ENCODE results near the gene PIEZO1. TPM values are rescaled to one million over a fixed set of nuclear protein-coding genes. Genes with fewer than 3 reads are reported as not detected.

PIEZO1 gene
- total RNA-seq, 6 donors from 2014 or later: 107 to 535 (median 239) TPM

DNA sequence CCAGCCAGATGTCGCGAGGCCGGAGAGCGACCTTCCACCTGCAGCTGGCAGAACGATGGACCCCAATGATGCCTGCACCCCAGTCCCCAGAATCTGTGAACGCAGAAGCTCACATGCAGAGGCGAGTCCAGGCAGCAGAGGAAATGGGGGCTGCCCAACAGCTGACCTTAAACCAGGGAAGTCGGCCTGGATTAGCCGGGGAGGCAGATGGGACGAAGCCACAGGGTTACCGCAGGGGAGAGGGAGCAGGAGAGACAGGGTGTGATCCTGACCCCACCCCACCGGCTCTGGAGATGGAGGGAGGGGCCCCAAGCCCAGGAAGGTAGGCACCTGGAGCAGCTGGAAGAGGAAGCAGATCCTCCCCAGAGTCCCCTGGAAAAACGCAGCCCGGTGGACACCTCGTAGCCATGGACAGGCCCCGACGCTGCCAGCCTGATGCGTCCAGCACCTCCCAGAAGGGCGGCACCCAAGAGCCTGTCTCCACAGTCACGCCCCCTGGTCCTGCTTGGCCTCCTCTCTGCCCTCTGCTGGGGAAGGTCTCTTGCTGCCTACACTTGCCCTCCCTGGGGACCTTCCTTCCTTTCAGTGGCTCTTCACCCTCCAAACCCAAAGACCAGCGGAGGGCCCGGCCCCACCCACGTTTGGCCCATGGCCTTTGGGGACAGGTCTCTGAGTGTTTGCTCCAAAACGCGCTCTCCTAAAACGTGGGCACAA lies 37.3 kb downstream of the PIEZO1 start:
- Histone ChIP-seq H3K27ac (no peak overlapping the region), H3K27me3 (no peaks in the 10 kb centered on the region), H3K4me3 (no peak overlapping the region), H3K36me3 (peaks cover 0 to 31% (median 7%) of the 10 kb centered on the region in 4 donors), H3K4me1 (peaks cover 26 to 34% (median 33%) of the 10 kb centered on the region in 4 donors), H3K9me3 (no peaks in the 10 kb centered on the region)
- TF ChIP-seq POLR2A (IDR thresholded peaks at IDR 0.05): no peak
- no peak for TF ChIP-seq EP300 (IDR thresholded peaks at IDR 0.05)
- TF ChIP-seq POLR2AphosphoS5 (IDR thresholded peaks at IDR 0.05): no peak
- TF ChIP-seq, protein P1, sequence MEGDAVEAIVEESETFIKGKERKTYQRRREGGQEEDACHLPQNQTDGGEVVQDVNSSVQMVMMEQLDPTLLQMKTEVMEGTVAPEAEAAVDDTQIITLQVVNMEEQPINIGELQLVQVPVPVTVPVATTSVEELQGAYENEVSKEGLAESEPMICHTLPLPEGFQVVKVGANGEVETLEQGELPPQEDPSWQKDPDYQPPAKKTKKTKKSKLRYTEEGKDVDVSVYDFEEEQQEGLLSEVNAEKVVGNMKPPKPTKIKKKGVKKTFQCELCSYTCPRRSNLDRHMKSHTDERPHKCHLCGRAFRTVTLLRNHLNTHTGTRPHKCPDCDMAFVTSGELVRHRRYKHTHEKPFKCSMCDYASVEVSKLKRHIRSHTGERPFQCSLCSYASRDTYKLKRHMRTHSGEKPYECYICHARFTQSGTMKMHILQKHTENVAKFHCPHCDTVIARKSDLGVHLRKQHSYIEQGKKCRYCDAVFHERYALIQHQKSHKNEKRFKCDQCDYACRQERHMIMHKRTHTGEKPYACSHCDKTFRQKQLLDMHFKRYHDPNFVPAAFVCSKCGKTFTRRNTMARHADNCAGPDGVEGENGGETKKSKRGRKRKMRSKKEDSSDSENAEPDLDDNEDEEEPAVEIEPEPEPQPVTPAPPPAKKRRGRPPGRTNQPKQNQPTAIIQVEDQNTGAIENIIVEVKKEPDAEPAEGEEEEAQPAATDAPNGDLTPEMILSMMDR (IDR thresholded peaks at IDR 0.05): peak in 1 of 6 experiments; percentile 19
- DNase-seq: peak in 1 of 2 donors; percentile 74
- 84 to 92% methylated on average over 19 to 26 of the region's 26 CpGs for WGBS, 2 donors
- ATAC-seq (ENCODE audit: low FRiP score in 2 of 2): no peak

DNA sequence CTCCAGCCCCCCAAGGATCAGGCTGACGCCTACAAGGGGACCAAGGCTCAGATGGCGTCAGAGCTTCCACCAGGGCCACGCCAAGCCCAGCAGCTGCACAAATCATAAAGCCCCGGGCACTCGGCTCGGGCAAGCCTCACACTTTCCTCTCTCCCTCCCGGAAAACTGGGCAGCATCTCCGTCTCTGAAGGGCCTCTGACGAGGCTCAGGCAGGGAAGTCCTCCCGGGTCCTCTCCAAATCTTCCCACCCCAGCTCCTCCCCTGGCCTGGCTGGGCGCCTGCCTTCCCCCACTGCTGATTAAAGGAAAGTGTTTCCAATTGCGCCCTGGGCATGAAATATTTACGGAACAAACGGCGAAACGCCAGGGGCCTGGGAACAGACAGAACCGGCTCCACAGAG lies 38.5 kb downstream of the PIEZO1 start:
- DNase-seq (peak in 1 of 2 donors; percentile 75), ATAC-seq (ENCODE audit: low FRiP score in 2 of 2) (peak in 1 of 2 donors; percentile 5)
- H3K9me3 ChIP-seq: no peaks in the 10 kb centered on the region
- peak overlapping the region in 2 of 4 donors; percentile 42 to 48 for H3K27ac ChIP-seq
- 52 to 61% methylated on average over 17 of the region's 17 CpGs for WGBS, 2 donors
- H3K36me3 ChIP-seq: peaks cover 0 to 35% (median 12%) of the 10 kb centered on the region in 4 donors
- no peak overlapping the region for H3K4me3 ChIP-seq
- TF ChIP-seq EP300 (IDR thresholded peaks at IDR 0.05): no peak
- TF ChIP-seq POLR2A (IDR thresholded peaks at IDR 0.05): no peak
- TF ChIP-seq, protein P1 (IDR thresholded peaks at IDR 0.05): no peak
- TF ChIP-seq POLR2AphosphoS5 (IDR thresholded peaks at IDR 0.05): no peak
- H3K27me3 ChIP-seq: no peaks in the 10 kb centered on the region
- H3K4me1 ChIP-seq: peaks cover 26 to 34% (median 33%) of the 10 kb centered on the region in 4 donors

DNA sequence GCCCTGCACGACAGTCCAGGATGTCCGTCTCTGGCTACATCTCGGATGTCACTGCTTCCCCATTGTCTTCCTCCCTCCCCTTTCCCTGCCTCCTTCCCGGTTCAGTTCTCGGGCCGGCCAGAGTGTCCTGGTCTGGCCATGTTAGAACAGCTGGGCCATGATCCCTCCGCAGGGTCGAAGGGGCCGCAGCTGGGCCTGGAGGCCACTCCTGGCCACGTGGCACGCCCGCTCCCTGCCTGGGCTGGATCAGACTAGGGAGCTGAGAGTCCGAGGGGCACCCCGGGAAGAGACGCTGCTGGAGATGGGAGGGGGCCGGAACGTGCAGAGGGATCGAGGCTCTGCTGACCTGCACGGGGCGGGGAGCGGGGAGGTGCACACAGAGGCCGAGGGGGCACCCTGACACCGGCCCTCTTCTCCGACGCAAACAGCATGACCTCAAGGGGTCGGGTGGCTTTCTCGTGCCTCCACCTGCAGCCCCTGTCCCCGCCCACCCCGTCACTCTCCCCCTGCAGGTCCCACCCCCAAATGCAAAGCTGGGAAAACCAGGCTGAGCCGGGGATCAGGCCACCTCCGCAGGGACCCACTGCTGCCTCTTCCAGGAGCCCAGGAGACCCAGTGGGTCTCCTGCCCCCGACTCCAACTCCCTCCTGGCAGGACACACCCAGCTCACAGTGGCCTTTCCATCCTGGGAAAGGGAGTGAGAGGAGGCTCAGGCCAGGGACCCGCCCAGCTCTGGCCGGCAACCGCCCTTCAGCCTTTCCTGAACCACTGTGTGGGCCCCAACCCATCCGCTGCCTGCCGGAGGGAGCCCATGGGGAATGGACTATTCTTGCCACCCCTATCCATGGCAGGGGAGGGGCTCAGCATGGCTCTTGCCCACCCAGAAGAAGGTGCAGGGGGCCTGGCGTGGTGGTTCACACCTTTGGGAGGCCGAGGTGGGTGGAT lies 40.2 kb downstream of the PIEZO1 start:
- Histone ChIP-seq H3K36me3 (peaks cover 0 to 44% (median 27%) of the 10 kb centered on the region in 4 donors), H3K27ac (peak overlapping the region in 2 of 4 donors; percentile 43 to 65), H3K4me3 (no peak overlapping the region), H3K9me3 (no peaks in the 10 kb centered on the region), H3K4me1 (peaks cover 26 to 34% (median 33%) of the 10 kb centered on the region in 4 donors), H3K27me3 (no peaks in the 10 kb centered on the region)
- no peak for ATAC-seq (ENCODE audit: low FRiP score in 2 of 2)
- peak in 1 of 2 donors; percentile 57 for DNase-seq
- WGBS, 2 donors: 71 to 72% methylated on average over 16 to 36 of the region's 39 CpGs
- TF ChIP-seq POLR2A (IDR thresholded peaks at IDR 0.05): no peak
- no peak for TF ChIP-seq POLR2AphosphoS5 (IDR thresholded peaks at IDR 0.05)
- TF ChIP-seq, protein P1 (IDR thresholded peaks at IDR 0.05): no peak
- TF ChIP-seq EP300 (IDR thresholded peaks at IDR 0.05): no peak

DNA sequence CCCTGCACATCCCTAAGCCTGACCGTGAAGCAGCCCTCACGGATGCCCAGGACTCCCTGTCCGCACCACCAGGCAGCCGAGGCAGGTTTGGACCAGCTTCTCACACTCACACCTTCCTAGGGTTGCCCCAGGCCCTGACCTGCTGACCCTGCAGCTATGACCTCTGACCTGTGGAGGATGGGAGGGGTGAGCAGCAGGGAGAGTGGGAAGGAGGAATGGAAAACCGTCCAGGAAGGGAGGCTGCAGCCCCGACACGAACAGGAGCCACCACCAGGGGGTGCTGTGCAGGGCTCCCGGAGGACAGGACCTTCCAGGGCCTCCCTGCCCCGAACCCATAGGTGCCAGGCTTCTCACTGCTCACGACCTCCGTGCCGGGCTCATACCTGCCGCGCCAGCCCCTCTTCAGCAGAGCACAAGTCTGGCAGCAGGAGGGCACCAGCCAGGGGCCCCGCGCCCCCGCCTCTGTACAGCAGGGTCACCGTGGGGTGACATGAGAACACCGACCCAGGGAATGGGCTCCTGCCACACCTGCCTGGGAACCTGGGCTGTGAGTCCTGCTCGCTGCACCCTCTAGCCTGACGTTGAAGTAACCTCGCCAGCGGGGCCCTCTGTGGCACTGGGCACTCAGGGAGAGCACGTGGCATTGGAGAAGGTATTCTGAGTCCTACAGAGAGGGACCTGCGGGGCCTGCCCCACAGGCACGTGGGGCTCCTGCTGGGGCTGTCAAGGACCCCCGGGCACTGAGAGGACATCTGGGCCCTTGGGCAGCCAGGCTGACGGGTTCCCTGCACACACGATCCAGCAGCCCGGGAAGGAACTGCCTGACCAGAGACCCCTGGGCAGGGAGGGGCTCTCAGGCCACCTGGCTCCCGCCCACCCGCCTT lies 41.1 kb downstream of the PIEZO1 start:
- Histone ChIP-seq H3K36me3 (peaks cover 0 to 51% (median 31%) of the 10 kb centered on the region in 4 donors), H3K4me3 (no peak overlapping the region), H3K4me1 (peaks cover 26 to 34% (median 33%) of the 10 kb centered on the region in 4 donors), H3K9me3 (no peaks in the 10 kb centered on the region), H3K27ac (peak overlapping the region in 2 of 4 donors; percentile 43 to 65), H3K27me3 (no peaks in the 10 kb centered on the region)
- peak; percentile 79 to 89 for DNase-seq
- ATAC-seq (ENCODE audit: low FRiP score in 2 of 2): peak; percentile 77
- 56 to 82% methylated on average over 8 to 17 of the region's 32 CpGs for WGBS, 2 donors
- TF ChIP-seq POLR2AphosphoS5 (IDR thresholded peaks at IDR 0.05): peak in 1 of 2 donors; percentile 26
- no peak for TF ChIP-seq EP300 (IDR thresholded peaks at IDR 0.05)
- no peak for TF ChIP-seq POLR2A (IDR thresholded peaks at IDR 0.05)
- TF ChIP-seq, protein P1 (IDR thresholded peaks at IDR 0.05): peak; percentile 86 to 94 (median 92)
